ENCODE results near the gene FAM9A.
A peak's percentile ranks its signal among the peaks of the same experiment; 100 is the strongest.
"Not testable (repeated sequence)": the region's sequence is repeated elsewhere in the genome, so short reads cannot be mapped to it uniquely, and the experiment has no call there.

FAM9A gene

DNA sequence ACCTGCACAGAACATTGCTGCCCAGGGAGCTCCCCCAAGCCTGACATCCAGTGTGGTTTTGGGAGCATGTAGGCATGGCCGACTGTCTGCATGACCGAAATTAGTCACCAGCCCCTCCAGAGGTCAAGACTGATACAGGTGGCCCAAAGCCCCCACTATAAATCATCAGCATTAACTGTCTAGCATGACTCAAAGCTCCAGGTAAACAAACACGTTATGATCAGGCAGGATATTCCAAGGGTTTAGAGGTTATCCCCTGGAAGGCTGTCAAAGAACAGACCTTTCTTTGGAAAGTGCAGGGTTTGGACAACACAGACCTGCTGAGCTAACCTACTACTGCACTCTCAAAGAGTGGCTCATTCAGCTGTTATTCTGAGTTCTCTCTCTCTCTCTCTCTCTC, 2.1 kb upstream of the FAM9A start:
- no peak for DNase-seq (ENCODE audit: low read depth in 2 of 2)

DNA sequence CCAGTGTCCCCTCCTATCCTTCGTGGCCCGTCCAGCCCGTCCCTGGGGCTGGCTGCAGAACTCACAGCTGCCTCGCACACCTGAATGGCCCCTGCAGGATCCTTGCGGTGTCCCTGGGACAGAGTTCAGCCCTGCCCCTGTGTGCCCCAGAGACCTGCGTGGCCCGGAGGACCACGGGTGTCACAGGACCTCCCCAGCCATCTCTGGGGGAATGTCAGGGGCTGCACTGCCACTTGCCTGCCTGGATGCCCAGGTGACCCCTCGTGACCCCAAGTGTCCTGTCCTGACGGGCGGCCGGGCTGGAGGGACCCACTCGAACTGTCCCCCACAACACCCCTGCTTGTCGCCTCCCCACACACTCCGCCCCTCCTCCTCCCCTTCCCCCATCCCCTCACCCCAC, 832 bp downstream of the FAM9A start:
- DNase-seq (ENCODE audit: low read depth in 2 of 2) = not testable (repeated sequence)

DNA sequence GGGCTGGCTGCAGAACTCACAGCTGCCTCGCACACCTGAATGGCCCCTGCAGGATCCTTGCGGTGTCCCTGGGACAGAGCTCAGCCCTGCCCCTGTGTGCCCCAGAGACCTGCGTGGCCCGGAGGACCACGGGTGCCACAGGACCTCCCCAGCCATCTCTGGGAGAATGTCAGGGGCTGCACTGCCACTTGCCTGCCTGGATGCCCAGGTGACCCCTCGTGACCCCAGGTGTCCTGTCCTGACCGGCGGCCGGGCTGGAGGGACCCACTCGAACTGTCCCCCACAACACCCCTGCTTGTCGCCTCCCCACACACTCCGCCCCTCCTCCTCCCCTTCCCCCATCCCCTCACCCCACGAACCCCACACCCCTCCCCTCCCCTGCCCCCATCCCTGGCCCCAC, 1.9 kb downstream of the FAM9A start:
- DNase-seq (ENCODE audit: low read depth in 2 of 2) = not testable (repeated sequence)

DNA sequence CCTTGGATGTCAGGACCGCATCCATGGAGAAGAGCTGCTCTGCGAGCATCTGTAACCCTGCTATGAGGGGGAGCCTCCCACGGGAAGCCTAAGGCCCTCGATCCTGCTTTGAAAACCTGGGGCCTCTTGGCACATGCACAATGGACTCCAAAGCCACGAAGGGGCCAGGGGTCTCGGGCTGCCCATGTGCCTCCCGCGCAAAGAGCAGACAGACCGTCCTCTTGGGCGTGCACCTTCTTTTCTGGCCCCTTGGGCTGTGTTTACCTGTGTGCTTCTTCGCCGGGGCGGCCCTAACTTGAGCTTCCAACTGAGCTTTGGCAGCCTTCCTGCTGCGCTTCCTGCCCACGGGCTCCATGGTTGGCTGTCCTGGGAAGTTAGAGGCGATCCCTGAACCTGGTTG, 2.5 kb downstream of the FAM9A start:
- DNase-seq (ENCODE audit: low read depth in 2 of 2) = not testable (repeated sequence)

DNA sequence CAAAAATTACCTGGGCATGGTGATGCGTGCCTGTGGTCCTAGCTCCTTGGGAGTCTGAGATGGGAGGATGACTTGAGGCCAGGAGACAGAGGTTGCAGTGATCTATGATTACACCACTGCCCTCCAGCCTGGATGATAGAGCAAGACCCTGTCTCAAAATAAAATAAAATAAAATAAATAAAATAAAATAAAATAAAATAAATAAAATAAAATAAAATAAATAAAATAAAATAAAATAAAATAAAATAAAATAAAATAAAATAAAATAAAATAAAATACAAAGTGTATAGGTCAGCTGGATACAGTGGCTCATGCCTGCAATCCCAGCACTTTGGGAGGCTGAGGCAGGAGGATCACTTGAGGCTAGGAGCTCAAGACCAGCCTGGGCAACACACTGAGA, 14.1 kb downstream of the FAM9A start:
- DNase-seq (ENCODE audit: low read depth in 2 of 2) = not testable (repeated sequence)

DNA sequence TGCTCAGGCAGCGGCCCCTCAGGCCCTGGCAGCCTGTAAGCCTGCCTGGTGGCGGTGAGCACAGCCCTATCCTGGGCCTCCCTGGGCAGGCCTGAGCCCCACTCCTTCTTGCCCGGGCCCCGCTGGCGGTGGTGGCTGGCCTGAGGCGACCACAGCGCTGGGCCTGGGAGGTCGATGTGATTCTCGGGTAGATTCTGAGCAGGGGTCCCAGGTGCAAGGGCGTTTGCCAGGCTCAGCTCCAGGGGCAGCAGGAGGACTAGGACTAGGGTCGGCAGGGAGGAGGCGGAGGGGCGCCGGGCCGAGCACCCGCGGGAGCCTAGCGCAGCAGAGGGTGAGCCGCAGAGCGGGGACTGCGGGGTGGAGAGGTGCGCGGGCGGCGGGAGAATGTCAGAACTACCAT, 17.0 kb downstream of the FAM9A start:
- no peak for DNase-seq (ENCODE audit: low read depth in 2 of 2)

DNA sequence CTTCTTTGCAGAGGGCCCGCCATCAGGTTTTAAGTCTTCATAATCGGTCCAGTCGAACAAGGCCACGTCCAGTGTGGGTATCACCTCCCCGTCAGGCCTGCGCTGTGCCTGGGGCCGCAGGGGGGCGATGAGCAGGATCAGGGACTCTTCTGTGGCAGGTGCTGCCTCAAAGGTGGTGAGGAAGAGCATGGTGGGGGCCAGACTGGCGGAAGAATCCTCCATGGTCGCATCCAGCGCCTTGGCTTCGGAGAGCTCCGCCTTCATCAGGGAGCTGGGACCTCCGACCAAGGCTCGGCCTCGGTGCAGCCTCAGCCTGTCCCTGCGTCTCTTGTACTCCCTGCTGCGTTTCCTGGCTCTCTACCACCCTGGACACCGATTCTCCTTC, 17.5 kb downstream of the FAM9A start:
- no peak for DNase-seq (ENCODE audit: low read depth in 2 of 2)

DNA sequence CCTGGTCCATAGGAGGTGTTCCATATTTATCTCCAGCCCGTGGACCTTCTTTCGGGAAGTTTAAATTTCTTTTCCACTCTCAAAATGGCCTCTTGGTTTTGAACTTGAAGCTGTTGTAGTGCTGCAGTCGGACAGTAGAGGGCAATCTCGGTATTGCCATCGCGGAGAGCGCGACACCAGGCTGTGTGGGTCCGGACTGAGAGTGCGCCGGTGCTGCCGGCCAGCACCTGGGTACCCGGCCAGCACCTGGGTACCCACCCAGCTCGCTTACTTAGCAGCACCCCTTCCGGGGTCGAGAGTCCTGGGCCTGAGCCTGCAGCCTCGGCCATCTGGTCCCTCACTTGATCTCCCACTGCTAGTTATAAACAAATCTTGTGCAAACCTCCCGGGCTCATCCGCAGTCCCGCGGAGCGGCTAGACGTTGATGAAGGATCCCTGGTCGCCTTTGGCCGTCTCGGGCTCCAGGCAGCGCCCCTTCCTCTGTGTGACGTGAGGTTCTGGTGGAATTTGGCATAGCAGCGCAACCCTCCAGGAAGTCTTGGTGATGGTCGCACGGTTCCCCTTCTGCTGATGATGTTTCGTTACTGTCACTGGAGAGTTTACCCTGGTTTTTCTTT, 18.0 kb downstream of the FAM9A start:
- DNase-seq (ENCODE audit: low read depth in 2 of 2) = peak; percentile 18 to 31

DNA sequence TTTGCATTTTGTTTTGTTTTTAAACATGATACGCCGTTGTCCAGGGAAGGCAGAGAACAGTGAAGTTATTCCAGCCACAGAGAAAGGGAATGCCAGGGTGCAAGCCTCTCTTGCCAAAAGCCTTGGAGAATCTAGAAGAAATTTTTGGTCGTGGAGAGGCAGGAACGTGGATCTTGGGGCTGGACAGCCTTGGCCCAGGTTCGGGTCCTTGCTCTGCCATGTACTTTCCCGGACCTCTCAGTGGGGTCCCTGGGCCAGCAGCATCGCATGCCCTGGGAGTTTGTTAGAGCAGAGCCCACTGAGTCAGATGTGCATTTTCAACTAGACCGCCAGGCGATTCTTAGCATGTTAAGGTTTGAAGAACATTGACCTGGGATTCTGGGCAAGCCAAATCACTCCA, 18.6 kb downstream of the FAM9A start:
- no peak for DNase-seq (ENCODE audit: low read depth in 2 of 2)

DNA sequence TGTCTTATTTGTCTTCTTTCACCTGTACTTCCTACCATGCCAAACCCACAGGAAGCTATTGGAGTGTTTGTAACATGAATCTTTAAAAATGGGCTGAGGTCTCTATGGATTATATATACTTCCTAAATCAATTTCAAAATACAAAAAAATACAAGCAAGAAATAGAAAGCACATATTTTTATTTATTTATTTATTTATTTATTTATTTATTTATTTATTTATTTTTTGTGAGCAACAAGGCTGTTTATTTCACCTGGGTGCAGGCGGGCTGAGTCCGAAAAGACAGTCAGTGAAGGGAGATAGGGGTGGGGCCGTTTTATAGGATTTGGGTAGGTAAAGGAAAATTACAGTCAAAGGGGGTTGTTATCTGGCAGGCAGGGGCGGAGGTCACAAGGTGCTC, 19.3 kb downstream of the FAM9A start:
- DNase-seq (ENCODE audit: low read depth in 2 of 2) = not testable (repeated sequence)

DNA sequence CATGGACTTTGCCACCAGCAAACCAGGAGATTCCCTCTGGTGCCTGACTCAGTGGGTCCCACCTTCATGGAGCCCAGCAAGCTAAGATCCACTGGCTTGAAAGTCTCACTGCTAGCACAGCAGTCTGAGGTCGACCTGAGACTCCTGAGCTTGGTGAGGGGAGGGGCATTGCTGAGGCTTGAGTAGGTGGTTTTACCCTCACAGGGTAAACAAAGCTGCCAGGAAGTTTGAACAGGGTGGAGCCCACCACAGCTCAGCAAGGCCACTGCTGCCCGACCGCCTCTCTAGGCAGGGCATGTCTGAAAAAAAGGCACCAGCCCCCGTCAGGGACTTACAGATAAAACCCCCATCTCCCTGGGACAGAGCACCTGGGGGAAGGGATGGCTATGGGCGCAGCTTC, 28.1 kb downstream of the FAM9A start:
- no peak for DNase-seq (ENCODE audit: low read depth in 2 of 2)

DNA sequence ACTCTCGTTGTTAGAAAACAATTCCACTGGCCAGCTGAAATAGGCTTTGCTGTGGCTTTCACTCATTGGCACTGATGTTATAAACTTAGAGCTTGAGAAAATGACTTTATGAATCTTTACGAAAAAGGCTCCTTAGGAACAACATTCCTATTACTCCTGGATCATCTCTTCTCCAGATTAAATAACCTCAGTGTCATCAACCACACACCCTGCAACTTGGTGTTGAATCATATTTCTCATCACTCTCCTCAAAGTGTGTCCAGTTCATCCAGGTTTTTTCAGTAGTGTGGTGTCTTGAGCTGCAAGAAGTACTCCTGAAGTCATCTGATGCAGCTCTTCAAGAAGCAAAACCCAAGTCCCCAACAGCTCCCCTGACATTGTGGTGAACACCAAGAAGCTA, 41.2 kb downstream of the FAM9A start:
- no peak for DNase-seq (ENCODE audit: low read depth in 2 of 2)

DNA sequence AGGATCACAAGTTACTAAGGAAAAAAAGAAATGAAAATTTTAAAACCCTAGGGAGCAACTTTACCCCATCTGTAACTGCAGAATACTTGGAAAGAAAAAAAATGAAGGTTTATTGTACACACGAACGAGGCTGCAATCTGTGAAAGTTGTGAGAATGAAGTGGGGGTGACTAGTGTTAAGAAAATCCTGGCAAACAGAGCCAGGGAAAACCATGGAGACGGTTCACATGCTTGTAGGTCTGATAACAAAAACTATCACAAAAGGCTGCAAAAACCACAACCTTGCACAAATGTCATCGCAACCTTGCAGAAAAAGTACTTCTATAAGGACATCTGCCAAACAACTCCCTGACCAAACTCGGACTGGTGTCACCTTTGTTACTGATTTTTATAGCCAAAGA, 42.5 kb downstream of the FAM9A start:
- not testable (repeated sequence) for DNase-seq (ENCODE audit: low read depth in 2 of 2)

DNA sequence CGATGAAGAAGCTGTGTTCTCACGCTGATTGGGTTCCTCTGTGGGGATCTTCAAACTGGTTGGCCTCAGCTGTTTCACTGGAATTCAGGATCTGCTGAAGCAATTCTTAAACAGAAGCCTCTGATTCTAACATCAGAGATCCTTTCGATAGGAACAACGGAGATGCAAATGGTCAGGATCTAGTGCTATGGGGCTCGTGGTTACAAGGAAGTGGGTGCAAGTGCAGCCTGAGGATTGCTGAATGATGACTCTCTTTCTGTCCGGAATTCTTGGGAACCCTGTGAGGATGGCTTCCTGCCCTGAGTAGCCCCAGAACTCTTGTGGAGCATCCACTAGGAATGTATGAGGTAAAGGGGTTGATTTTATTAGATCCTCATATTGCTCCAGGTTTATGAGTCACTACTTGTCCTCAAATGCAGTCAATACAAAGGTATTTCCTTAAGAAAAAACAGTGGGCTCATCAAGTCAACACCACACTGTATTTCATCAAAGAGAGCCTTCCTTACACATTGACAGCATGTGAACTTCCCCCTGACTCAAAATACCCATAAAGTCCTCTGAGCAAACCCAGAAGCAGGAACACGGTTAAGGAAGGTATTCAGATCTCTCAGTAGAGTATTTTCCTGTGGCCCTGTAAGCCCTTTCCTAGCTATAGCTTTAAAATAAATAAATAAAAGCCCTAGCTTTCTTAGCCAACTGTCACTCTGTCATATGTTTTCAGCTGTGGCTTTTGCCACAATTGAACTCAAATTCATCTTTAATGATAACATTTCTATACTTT, 43.4 kb downstream of the FAM9A start:
- DNase-seq (ENCODE audit: low read depth in 2 of 2) = not testable (repeated sequence)

DNA sequence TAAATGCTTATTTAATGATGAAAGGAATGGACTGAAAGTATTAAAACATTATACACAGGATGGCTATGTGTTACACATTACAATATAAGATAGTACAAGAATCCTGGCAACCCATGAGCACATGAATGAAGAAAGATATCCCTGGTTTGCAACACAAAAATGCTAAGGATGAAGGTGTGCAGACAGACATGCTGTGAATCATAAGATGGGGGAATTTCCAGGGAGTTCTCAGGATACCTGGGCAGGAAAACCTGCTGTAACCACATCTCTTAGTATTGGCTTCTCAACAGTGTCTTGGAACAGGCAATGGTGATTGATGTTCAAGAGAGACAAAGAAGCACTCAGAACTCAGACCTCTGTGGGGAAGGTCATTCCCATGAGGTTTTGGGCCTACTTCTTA, 45.4 kb downstream of the FAM9A start:
- no peak for DNase-seq (ENCODE audit: low read depth in 2 of 2)

DNA sequence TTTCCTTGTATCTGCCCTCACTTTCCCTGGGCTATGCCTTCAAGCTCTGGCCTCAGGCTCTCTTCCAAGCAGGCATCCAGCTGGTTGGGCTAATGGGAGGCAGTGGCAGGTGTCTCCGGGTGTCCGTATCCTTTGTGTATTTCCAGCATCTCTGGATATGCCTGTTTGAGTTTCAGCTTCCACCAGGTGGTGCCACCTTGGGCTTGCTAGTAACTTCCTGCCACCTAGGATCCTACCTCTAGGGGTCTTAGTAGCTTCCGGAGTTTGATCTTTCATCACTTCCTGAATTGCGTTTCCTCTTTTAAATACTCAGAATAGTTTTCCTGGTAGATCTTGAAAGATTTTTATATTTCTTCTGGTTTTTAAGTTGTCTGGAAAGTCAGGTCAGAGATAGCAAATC, 46.1 kb downstream of the FAM9A start:
- DNase-seq (ENCODE audit: low read depth in 2 of 2) = no peak

DNA sequence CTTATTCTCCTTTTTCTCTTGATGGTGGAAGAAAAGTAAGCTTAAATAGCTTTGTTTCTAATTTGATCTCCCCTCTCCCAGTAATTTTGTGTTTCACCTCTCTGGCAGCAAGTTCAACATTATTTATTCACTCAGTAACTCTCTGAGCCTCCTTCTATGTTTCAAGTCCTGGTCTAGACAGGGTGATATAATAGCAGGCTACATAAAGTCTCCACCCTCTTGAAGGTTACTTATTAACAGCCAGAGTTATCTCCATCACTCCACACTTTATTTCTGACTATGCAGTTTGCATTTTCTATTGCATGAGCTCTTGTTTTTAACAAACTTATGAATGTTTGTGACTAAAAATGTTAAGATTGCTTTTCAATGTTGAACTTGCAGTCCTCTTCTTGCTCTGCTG, 51.5 kb downstream of the FAM9A start:
- no peak for DNase-seq (ENCODE audit: low read depth in 2 of 2)

DNA sequence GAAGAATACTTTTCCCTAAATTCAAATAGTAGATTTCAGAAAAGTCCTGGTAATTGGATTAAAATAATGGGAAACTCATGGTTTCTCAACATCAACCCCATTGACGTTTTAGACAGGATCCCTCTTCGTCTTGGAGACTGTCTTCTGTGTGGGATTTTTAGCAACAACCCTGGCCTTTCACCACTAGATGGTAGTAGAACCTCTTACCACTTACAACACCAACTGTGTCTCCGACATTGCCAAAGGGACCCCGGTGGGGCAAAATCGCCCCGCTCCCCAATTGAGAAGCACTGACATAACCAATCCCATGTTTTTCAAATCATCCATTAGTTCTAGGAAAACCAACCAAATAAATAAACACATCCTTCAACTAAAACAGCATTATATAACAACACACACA, 52.3 kb downstream of the FAM9A start:
- DNase-seq (ENCODE audit: low read depth in 2 of 2) = no peak

DNA sequence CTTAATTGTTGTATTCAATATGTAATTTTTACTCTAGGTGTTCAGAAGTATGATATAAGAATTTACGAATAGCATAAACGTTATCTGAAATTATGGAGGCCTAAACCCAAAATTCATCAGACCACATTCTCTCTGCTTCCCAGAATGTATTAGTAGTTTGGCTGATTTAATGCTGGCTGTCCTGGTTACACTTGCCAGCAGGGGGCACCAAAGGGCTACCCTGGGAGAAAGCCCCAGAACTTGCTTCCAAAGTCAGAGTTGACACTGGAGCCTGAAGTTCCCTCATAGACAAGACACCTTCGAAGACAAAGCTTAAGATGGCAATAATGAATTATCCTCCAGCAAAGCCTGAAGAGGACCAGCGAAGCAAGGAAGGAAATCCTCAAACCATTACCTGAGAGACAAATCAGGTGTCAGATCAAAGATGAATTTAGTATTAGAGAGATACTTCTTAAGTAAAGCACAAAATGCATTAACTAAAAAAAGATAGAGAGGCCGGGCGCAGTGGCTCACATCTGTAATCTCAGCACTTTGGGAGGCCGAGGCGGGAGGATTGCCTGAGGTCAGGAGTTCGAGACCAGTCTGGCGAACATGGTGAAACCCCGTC, 58.0 kb downstream of the FAM9A start:
- peak; percentile 25 to 36 for DNase-seq (ENCODE audit: low read depth in 2 of 2)

DNA sequence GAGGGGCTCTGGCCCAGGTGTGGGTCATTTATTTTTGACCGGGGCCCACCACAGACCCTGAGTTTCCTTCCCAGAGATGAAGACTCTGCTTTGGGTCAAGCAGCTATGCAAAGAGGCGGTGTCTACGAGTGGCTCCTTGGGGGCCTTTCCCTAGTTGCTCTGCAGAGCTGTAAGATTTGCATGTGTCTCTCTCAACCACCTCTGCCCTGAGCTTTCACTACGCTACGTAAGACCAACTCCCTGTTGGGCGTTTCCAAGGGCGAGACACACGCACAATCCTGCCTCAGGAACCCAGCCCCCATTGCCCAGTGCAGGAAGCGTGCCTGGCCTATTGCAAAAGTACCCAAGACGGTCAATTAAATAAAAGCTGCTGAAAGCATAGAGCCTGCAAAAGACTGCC, 59.2 kb downstream of the FAM9A start:
- DNase-seq (ENCODE audit: low read depth in 2 of 2) = no peak

Measured in stimulated activated CD8-positive, alpha-beta memory T cell treated with anti-CD3 and anti-CD28 coated beads, Interleukin-2, amount 100 ng/mL, for 48 hours (primary cell).